HG03460 (cell line): ENCODE data around the gene LRAT.
"Not testable (repeated sequence)": the region's sequence is repeated elsewhere in the genome, so short reads cannot be mapped to it uniquely, and the experiment has no call there.

Source experiments
- ATAC-seq: cut with Tn5 transposase; IDR thresholded peaks from one replicate; pipeline ENCODE4 v1.9.1; 2021; ENCODE audit not compliant: unreplicated experiment

The LRAT gene

GRCh38 chr4:154743683-154744340 lies at the start of gene LRAT:
Gene LRAT (plus strand): TSS chr4:154744000. CDS start chr4:154744327, 327 bp downstream.
- ATAC-seq, result peak; percentile 58

GRCh38 chr4:154707877-154708276 lies 35.9 kb upstream of the LRAT start:
- ATAC-seq, result no peak

- no peak for ATAC-seq
These were observed 34.2 kb upstream of the LRAT start for GRCh38 chr4:154709550-154709949.

- no peak for ATAC-seq
These were observed 32.3 kb upstream of the LRAT start for GRCh38 chr4:154711522-154711921.

GRCh38 chr4:154714339-154715040 lies 29.3 kb upstream of the LRAT start:
- ATAC-seq, result no peak

- ATAC-seq, result no peak
These were observed 24.7 kb upstream of the LRAT start for GRCh38 chr4:154719087-154719486.

- no peak for ATAC-seq
These were observed 23.7 kb upstream of the LRAT start for GRCh38 chr4:154720123-154720522.

GRCh38 chr4:154720618-154721267 lies 23.1 kb upstream of the LRAT start:
- ATAC-seq, result no peak

GRCh38 chr4:154722262-154722661 lies 21.5 kb upstream of the LRAT start:
- no peak for ATAC-seq

- ATAC-seq, result not testable (repeated sequence)
These were observed 20.2 kb upstream of the LRAT start for GRCh38 chr4:154723601-154724000.

- ATAC-seq, result no peak
These were observed 16.3 kb upstream of the LRAT start for GRCh38 chr4:154727540-154727939.

- ATAC-seq, result no peak
These were observed 12.0 kb upstream of the LRAT start for GRCh38 chr4:154731756-154732155.

- no peak for ATAC-seq
These were observed 11.1 kb upstream of the LRAT start for GRCh38 chr4:154732669-154733068.

- ATAC-seq, result no peak
These were observed 7.0 kb upstream of the LRAT start for GRCh38 chr4:154736770-154737169.

GRCh38 chr4:154738426-154738825 lies 5.4 kb upstream of the LRAT start:
- ATAC-seq, result no peak

- ATAC-seq, result no peak
These were observed 4.7 kb upstream of the LRAT start for GRCh38 chr4:154739111-154739510.

GRCh38 chr4:154740462-154740861 lies 3.3 kb upstream of the LRAT start:
- ATAC-seq, result no peak

- no peak for ATAC-seq
These were observed 2.6 kb upstream of the LRAT start for GRCh38 chr4:154741131-154741665.

GRCh38 chr4:154741922-154742850 lies 1.6 kb upstream of the LRAT start:
- no peak for ATAC-seq

GRCh38 chr4:154744341-154744926 lies 634 bp downstream of the LRAT start:
- no peak for ATAC-seq
